Astrocyte (in vitro differentiated cells and primary cell): Measurements from ENCODE around the gene DHX29. TPM values are rescaled to one million over a fixed set of nuclear protein-coding genes. Genes with fewer than 3 reads are reported as not detected.
A peak's percentile ranks its signal among the peaks of the same experiment; 100 is the strongest.

Experiments used
- DNase-seq: peaks from one replicate; pipeline ENCODE4 v3.0.0-alpha.2; 2010; ENCODE audit warnings: low read depth
- FAIRE-seq: peaks from 2 replicates; lab custom pipeline; 2011; peaks lifted over from hg19 to GRCh38; lab: Jason Lieb, UNC
- H2AFZ ChIP-seq: 2 replicates; pipeline ENCODE4 v1.6.0; 2012; ENCODE audit warnings: low read depth, low read length, inconsistent platforms
- H3K27ac ChIP-seq: 2 replicates; pipeline ENCODE4 v1.5.1; 2011; ENCODE audit warnings: low read depth, low read length, inconsistent platforms
- H3K27me3 ChIP-seq: 2 replicates; pipeline ENCODE4 v1.6.0; 2011; ENCODE audit warnings: low read length, inconsistent platforms; ENCODE audit not compliant: insufficient read depth
- H3K36me3 ChIP-seq: 2 replicates; pipeline ENCODE4 v1.5.1; 2011; ENCODE audit warnings: low read length, inconsistent platforms; ENCODE audit not compliant: insufficient read depth
- H3K4me1 ChIP-seq: 2 replicates; pipeline ENCODE4 v1.5.1; 2011; ENCODE audit warnings: low read length, inconsistent platforms; ENCODE audit not compliant: insufficient read depth
- H3K4me2 ChIP-seq: 2 replicates; pipeline ENCODE4 v1.6.0; 2012; ENCODE audit warnings: low read length, inconsistent platforms
- H3K4me3 ChIP-seq: 2 replicates; pipeline ENCODE4 v1.5.1; 2011; ENCODE audit warnings: low read depth, mild to moderate bottlenecking, low read length, inconsistent platforms; ENCODE audit not compliant: insufficient read depth
- H3K79me2 ChIP-seq: 2 replicates; pipeline ENCODE4 v1.6.0; 2012; ENCODE audit warnings: mild to moderate bottlenecking, low read length, inconsistent platforms; ENCODE audit not compliant: insufficient read depth
- H3K9ac ChIP-seq: 2 replicates; pipeline ENCODE4 v1.6.0; 2012; ENCODE audit warnings: mild to moderate bottlenecking, low read length, inconsistent platforms
- H3K9me3 ChIP-seq: 2 replicates; pipeline ENCODE4 v1.5.1; 2012; ENCODE audit warnings: low read depth, mild to moderate bottlenecking, low read length, inconsistent platforms; ENCODE audit not compliant: insufficient read depth
- H4K20me1 ChIP-seq: 2 replicates; pipeline ENCODE4 v1.6.0; 2012; ENCODE audit warnings: low read length, inconsistent platforms; ENCODE audit not compliant: insufficient read depth
- H3K27ac Mint-ChIP-seq: one replicate; pipeline ENCODE4 v1.8.0; 2021; ENCODE audit warnings: mild to moderate bottlenecking, mixed read lengths; ENCODE audit not compliant: unreplicated experiment
- H3K27me3 Mint-ChIP-seq: one replicate; pipeline ENCODE4 v1.8.0; 2021; ENCODE audit warnings: low read depth, mixed read lengths; ENCODE audit not compliant: unreplicated experiment
- H3K36me3 Mint-ChIP-seq: one replicate; pipeline ENCODE4 v1.8.0; 2021; ENCODE audit warnings: low read depth, mixed read lengths; ENCODE audit not compliant: unreplicated experiment
- H3K4me1 Mint-ChIP-seq: one replicate; pipeline ENCODE4 v1.8.0; 2021; ENCODE audit warnings: low read depth, mixed read lengths; ENCODE audit not compliant: unreplicated experiment
- H3K4me3 Mint-ChIP-seq: one replicate; pipeline ENCODE4 v1.8.0; 2021; ENCODE audit warnings: mild to moderate bottlenecking, moderate library complexity, mixed read lengths; ENCODE audit not compliant: unreplicated experiment
- H3K9me3 Mint-ChIP-seq: one replicate; pipeline ENCODE4 v1.8.0; 2021; ENCODE audit warnings: mild to moderate bottlenecking, mixed read lengths; ENCODE audit not compliant: unreplicated experiment
- EZH2 ChIP-seq: IDR thresholded peaks from 2 replicates; pipeline ENCODE4 v1.6.1; 2012; ENCODE audit warnings: mild to moderate bottlenecking, low read length, inconsistent platforms; ENCODE audit not compliant: insufficient read depth
- total RNA-seq: library from RNA; stranded (reverse); gene quantifications from 2 replicates; pipeline ENCODE4 v1.2.1, GENCODE V29; 2021
- TF ChIP-seq, protein P1 (sequence below): IDR thresholded peaks from 2 replicates; pipeline ENCODE4 v1.5.1; 2011; ENCODE audit warnings: low read depth, mild to moderate bottlenecking, inconsistent platforms, low read length, moderate library complexity; ENCODE audit not compliant: insufficient read depth

DHX29 gene
- total RNA-seq, 1 donor from 2014 or later = 27.0 TPM

DNA sequence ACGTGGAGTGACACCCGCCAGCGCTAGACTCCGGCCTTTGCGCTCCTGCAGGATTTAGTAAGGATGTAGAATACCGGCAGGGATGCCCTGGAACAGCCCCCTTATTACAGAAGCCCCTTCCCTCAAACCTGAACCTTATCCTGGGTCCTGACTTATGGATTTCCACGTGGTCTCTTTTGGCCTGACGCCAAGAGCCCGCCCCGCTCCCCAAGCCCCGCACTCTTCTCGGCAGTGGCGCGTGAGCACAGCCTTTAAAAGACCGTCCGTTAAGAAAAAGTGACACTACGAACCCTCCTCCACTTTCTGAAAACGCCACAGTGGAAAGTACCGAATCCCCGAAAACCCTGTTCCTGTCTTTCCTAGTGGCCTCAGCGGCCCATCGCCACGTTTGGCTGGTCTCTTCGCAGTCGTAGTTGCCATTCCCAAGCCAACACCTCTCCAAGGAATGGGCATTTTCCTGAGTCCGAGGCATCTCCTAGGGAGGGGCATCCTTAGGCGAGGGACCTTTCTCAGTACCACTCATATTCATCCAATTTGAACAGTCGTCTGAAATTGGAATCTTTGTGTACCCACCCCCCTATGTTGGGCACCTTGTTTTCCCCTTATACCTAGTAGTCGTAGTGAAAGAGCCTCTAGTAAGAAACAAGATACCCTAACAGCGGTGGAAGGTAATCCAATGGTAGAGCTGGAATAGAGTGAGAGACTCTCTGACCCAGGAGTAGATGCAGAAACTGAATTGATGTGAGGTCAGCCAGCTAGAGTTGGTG lies 79.6 kb downstream of the DHX29 start:
- Histone ChIP-seq H3K36me3 (no peaks in the 10 kb centered on the region), H3K4me1 (peaks cover 30% of the 10 kb centered on the region), H2AFZ (peak overlapping the region; percentile 49), H3K4me2 (peak overlapping the region; percentile 81), H4K20me1 (peaks cover 20% of the 10 kb centered on the region), H3K27ac (no peak overlapping the region), H3K4me3 (peak overlapping the region; percentile 36), H3K9me3 (no peaks in the 10 kb centered on the region), H3K9ac (no peak overlapping the region), H3K27me3 (peaks cover 92% of the 10 kb centered on the region), H3K79me2 (no peaks in the 10 kb centered on the region)
- H3K27me3 Mint-ChIP-seq = peaks cover 86% of the 10 kb centered on the region
- FAIRE-seq (no peak), DNase-seq (no peak)
- H3K4me1 Mint-ChIP-seq = peaks cover 2% of the 10 kb centered on the region
- no peak overlapping the region for H3K27ac Mint-ChIP-seq
- H3K9me3 Mint-ChIP-seq = peaks cover 16% of the 10 kb centered on the region
- peak overlapping the region; percentile 69 for H3K4me3 Mint-ChIP-seq
- TF ChIP-seq EZH2 = peak; percentile 27
- TF ChIP-seq, protein P1, sequence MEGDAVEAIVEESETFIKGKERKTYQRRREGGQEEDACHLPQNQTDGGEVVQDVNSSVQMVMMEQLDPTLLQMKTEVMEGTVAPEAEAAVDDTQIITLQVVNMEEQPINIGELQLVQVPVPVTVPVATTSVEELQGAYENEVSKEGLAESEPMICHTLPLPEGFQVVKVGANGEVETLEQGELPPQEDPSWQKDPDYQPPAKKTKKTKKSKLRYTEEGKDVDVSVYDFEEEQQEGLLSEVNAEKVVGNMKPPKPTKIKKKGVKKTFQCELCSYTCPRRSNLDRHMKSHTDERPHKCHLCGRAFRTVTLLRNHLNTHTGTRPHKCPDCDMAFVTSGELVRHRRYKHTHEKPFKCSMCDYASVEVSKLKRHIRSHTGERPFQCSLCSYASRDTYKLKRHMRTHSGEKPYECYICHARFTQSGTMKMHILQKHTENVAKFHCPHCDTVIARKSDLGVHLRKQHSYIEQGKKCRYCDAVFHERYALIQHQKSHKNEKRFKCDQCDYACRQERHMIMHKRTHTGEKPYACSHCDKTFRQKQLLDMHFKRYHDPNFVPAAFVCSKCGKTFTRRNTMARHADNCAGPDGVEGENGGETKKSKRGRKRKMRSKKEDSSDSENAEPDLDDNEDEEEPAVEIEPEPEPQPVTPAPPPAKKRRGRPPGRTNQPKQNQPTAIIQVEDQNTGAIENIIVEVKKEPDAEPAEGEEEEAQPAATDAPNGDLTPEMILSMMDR = no peak
- peaks cover 2% of the 10 kb centered on the region for H3K36me3 Mint-ChIP-seq

DNA sequence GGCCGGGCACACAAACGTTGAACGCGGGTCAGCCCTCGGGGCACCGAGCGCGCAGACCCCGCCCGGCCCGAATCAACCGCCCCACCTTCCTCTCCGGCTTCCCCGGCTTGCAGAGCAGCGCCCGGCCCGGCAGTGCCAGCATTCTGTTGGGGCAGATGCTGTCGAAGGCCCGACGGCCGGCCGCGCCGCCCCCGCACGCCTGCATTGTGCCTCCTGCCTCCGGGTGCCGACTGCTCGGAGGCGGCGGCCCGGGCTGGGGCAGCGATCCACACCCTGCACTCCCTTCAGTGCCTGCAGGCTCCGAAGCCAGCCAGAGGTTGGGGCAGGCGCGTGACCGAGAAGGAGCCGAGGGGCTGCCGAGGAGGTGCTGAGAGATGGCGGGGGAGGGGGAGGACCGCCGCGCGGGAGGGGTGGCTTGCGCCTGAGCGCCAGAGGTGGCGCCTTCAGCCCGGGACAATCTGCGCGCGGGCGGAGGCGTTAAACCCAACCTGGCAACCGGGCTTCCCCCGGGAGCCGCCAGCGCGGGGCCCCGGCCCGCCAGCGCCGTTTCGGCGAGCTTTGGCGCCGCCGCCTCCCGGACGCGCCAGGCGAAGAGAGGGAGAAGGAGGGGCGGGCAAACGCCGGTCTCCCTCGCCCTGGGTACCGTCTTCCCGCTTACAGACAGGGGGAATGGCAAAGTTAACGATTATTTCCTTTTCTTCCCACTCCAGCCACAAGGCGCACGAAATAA lies 80.4 kb downstream of the DHX29 start, which contains the start of gene MCIDAS:
TSS of gene MCIDAS (minus strand) at position 382 of the 730 bp plus-strand sequence. CDS start at position 205, 177 bp downstream.
- Histone ChIP-seq H3K9me3 (peaks cover under 1% of the 10 kb centered on the region), H3K36me3 (no peaks in the 10 kb centered on the region), H3K4me2 (peak within 1 kb of the TSS; percentile 81), H3K27me3 (peaks cover 92% of the 10 kb centered on the region), H4K20me1 (peaks cover 17% of the 10 kb centered on the region), H3K79me2 (no peaks in the 10 kb centered on the region), H3K4me1 (peaks cover 23% of the 10 kb centered on the region), H3K9ac (no peak within 1 kb of the TSS), H2AFZ (peak within 1 kb of the TSS; percentile 50), H3K27ac (no peak within 1 kb of the TSS), H3K4me3 (peak within 1 kb of the TSS; percentile 36)
- no peak for FAIRE-seq
- H3K27ac Mint-ChIP-seq = no peak within 1 kb of the TSS
- peaks cover 19% of the 10 kb centered on the region for H3K9me3 Mint-ChIP-seq
- DNase-seq = no peak
- H3K4me3 Mint-ChIP-seq = peak within 1 kb of the TSS; percentile 69
- peaks cover 2% of the 10 kb centered on the region for H3K36me3 Mint-ChIP-seq
- H3K27me3 Mint-ChIP-seq = peaks cover 88% of the 10 kb centered on the region
- TF ChIP-seq, protein P1 = no peak
- TF ChIP-seq EZH2 = peak; percentile 70
- H3K4me1 Mint-ChIP-seq = peaks cover 5% of the 10 kb centered on the region
